Measurements from ENCODE around the gene ZFP36L1. TPM values are rescaled to one million over a fixed set of nuclear protein-coding genes. Genes with fewer than 3 reads are reported as not detected.

Gene ZFP36L1
- total RNA-seq, 1 donor = 24.2 TPM

GRCh38 chr14:68779761-68780323, 13.0 kb downstream of the ZFP36L1 start:
- H3K4me3 ChIP-seq (ENCODE audit: low read depth, low read length) = no peak overlapping the region
- TF ChIP-seq, protein P1, sequence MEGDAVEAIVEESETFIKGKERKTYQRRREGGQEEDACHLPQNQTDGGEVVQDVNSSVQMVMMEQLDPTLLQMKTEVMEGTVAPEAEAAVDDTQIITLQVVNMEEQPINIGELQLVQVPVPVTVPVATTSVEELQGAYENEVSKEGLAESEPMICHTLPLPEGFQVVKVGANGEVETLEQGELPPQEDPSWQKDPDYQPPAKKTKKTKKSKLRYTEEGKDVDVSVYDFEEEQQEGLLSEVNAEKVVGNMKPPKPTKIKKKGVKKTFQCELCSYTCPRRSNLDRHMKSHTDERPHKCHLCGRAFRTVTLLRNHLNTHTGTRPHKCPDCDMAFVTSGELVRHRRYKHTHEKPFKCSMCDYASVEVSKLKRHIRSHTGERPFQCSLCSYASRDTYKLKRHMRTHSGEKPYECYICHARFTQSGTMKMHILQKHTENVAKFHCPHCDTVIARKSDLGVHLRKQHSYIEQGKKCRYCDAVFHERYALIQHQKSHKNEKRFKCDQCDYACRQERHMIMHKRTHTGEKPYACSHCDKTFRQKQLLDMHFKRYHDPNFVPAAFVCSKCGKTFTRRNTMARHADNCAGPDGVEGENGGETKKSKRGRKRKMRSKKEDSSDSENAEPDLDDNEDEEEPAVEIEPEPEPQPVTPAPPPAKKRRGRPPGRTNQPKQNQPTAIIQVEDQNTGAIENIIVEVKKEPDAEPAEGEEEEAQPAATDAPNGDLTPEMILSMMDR (IDR thresholded peaks at IDR 0.05; ENCODE audit: insufficient read depth, low read depth, low read length) = no peak
- DNase-seq (ENCODE audit: low read depth) = peak; percentile 94

DNA sequence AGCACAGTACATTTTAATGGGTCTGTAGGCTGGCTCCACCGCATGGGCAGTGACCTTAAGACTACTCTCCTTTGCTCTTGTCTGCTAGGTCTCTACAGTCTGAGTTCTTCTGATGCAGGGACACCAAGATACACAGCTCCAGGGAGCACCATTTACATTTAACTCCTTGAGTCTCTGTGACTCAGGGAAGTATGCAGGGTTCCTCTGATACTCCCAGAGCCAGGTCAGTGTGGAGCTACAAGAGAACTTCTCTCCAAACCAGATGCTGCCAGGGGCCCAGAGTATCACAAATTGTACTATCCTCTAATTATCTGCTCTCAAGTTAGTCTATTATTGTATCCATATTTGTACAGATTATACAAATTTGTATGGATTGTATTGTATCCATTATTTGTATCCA, 15.2 kb downstream of the ZFP36L1 start:
- DNase-seq (ENCODE audit: low read depth) = no peak
- H3K4me3 ChIP-seq (ENCODE audit: low read depth, low read length) = no peak overlapping the region
- TF ChIP-seq, protein P1 (IDR thresholded peaks at IDR 0.05; ENCODE audit: insufficient read depth, low read depth, low read length) = no peak

GRCh38 chr14:68775614-68776126, 17.2 kb downstream of the ZFP36L1 start:
- TF ChIP-seq, protein P1 (IDR thresholded peaks at IDR 0.05; ENCODE audit: insufficient read depth, low read depth, low read length) = no peak
- no peak for DNase-seq (ENCODE audit: low read depth)

DNA sequence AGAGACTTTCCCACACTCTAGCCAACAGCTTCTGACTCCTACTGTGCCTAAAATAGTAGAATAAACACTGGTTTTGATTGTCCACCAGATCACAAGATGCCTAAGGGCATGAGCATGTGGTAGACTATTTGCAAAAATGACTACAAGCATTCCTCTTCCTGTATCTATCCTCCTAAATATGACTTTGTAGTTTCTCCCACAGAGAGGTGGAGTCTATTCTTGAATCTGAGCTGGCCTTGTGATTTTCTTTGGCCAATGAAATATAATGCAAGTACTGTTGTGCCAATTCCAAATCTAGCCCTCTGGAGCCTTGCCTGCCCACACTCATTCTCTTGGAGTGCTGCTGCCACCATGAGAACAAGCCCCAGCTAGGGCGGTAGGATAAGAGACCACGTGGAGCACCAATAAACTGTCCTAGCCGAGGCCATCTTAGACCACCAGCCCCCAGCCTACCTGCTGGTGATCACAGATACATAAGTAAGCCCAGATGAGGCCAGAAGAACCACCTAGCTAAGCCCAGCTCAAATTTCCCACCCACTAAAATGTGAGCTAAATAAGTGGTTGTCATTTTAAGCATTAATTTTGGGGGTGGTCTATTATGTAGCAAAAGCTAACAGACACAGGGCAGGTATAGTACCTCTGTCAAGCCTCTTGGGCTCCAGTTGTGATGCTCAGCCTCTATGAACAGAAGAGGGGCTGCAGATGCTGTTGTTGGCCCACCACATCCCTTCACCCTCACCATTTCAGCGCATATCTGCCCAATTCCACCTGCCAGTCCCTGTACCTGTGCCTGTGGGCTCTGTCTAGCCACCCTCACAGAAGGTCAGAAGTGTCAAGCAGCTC, 17.9 kb downstream of the ZFP36L1 start:
- TF ChIP-seq, protein P1 (IDR thresholded peaks at IDR 0.05; ENCODE audit: insufficient read depth, low read depth, low read length) = no peak
- DNase-seq (ENCODE audit: low read depth) = peak; percentile 57
- H3K4me3 ChIP-seq (ENCODE audit: low read depth, low read length) = no peak overlapping the region

More at GRCh38 chr14:68775614-68776126, 17.2 kb downstream of the ZFP36L1 start:
- no peak overlapping the region for H3K4me3 ChIP-seq (ENCODE audit: low read depth, low read length)

DNA sequence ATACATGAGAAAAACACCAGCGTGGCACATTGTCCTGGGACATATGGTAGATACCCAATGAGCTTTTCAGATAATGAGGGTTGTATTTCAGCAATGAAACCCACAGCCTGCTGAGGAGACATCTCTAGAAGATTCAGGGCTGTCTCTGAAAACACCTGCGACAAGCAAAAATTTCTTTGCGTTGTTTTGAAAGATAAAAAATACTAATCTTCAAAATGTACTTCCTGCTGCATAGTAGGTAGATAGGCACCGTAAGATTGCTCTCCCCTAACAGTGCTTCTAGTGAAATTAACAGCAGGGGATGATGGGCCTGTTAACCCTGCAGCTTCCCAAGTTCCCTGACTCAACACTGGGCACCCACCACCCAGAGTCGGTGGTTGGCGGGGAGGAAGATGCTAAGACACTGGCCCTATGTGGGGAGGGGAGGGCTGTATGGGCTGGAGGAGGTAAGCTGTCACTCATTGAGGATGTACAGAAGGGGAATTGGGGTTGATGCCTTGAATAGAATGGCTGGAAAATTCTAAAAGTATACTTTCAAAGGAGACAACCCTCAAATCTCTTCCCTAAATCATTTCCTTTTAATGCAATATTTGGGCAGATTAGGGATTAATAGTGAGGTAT, 20.0 kb downstream of the ZFP36L1 start:
- no peak for DNase-seq (ENCODE audit: low read depth)
- H3K4me3 ChIP-seq (ENCODE audit: low read depth, low read length) = no peak overlapping the region
- TF ChIP-seq, protein P1 (IDR thresholded peaks at IDR 0.05; ENCODE audit: insufficient read depth, low read depth, low read length) = no peak

GRCh38 chr14:68771631-68772030, 21.2 kb downstream of the ZFP36L1 start:
- TF ChIP-seq, protein P1 (IDR thresholded peaks at IDR 0.05; ENCODE audit: insufficient read depth, low read depth, low read length) = no peak
- no peak overlapping the region for H3K4me3 ChIP-seq (ENCODE audit: low read depth, low read length)
- DNase-seq (ENCODE audit: low read depth) = no peak
